Heart left ventricle (tissue), 16 donors: Measurements from ENCODE around the gene PIGM. TPM values are rescaled to one million over a fixed set of nuclear protein-coding genes. Genes with fewer than 3 reads are reported as not detected.

ENCODE experiments used
- ATAC-seq, 4 donors: fragments of 200-7000 bp; cut with Tn5 transposase; one replicate each; pipeline ENCODE4 v1.9.1; 2020 to 2022; ENCODE audit warnings: moderate library complexity in 4 of 4, mild to moderate bottlenecking in 3 of 4, moderate number of reproducible peaks in 1 of 4
- DNase-seq, 5 donors: peaks; one replicate each; pipeline ENCODE4 v3.0.0-alpha.2; 2020
- H3K27ac ChIP-seq, 12 donors: fragments of 200-600 bp; sonication (generic) in 4 of 12; one replicate each; pipeline versions ENCODE4 v1.5.0 to v1.8.0; 2016 to 2022; ENCODE audit warnings: mild to moderate bottlenecking in 2 of 12
- H3K27me3 ChIP-seq, 9 donors: fragments of 200-600 bp; sonication (generic) in 2 of 9; one replicate each; pipeline versions ENCODE4 v1.5.1 to v1.8.0; 2016 to 2022; ENCODE audit warnings: mild to moderate bottlenecking in 3 of 9
- H3K36me3 ChIP-seq, 9 donors: fragments of 200-600 bp; sonication (generic) in 2 of 9; one replicate each; pipeline versions ENCODE4 v1.5.0 to v1.8.0; 2018 to 2022; ENCODE audit warnings: mild to moderate bottlenecking in 2 of 9
- H3K4me1 ChIP-seq, 12 donors: fragments of 200-600 bp; sonication (generic) in 4 of 12; one replicate each; pipeline versions ENCODE4 v1.5.0 to v1.8.0; 2016 to 2022; ENCODE audit warnings: mild to moderate bottlenecking in 3 of 12
- H3K4me3 ChIP-seq, 12 donors: fragments of 200-600 bp; sonication (generic) in 4 of 12; one replicate each; pipeline versions ENCODE4 v1.5.0 to v1.8.0; 2017 to 2022; ENCODE audit warnings: mild to moderate bottlenecking in 9 of 12, moderate library complexity in 4 of 12
- H3K9me3 ChIP-seq, 12 donors: fragments of 200-600 bp; sonication (generic) in 4 of 12; one replicate each; pipeline versions ENCODE4 v1.5.0 to v1.8.0; 2016 to 2022; ENCODE audit warnings: mild to moderate bottlenecking in 1 of 12
- CTCF ChIP-seq, 12 donors: fragments of 200-600 bp; sonication (generic) in 4 of 12; IDR thresholded peaks; one replicate each; pipeline versions ENCODE4 v1.5.0 to v1.8.0; 2018 to 2022; ENCODE audit warnings: antibody characterized with exemption in 12 of 12, mild to moderate bottlenecking in 5 of 12
- POLR2A ChIP-seq, 2 donors: fragments of 450-650 bp; IDR thresholded peaks; one replicate each; pipeline ENCODE4 v1.6.1; 2017; ENCODE audit warnings: antibody characterized with exemption in 2 of 2, mild to moderate bottlenecking in 2 of 2, moderate library complexity in 2 of 2
- WGBS, 4 donors: extraction: QIAGEN DNeasy Blood & Tissue Kit in 2 of 4; methylation state at CpG; one replicate each; pipeline versions ENCODE4 v1.1.5 to v1.1.7; 2013 to 2018; 5-methylcytosine and 5-hydroxymethylcytosine counted together
- intact Hi-C, 10 donors: fragments of 100-400 bp; cut with DNase I; formaldehyde crosslinking; loops; one replicate each; pipeline versions ENCODE4 v1.11.1 to v1.14.2; 2022
- polyA plus RNA-seq, 2 donors: library from polyadenylated mRNA; stranded (reverse); fragments of 200-250 nt; gene quantifications; one replicate each; pipeline ENCODE4 v1.2.3, GENCODE V29; 2013
- total RNA-seq, 9 donors: library from RNA; depleted of rRNA in 2 of 9; stranded (reverse); fragments of >200 nt in 2 of 9; fragmentation: NEBNext Ultra II Directional in 3 of 9; extraction: Animal tissue kit (Norgen Biotek cat#: 25700) in 3 of 9; gene quantifications; one replicate each; pipeline versions ENCODE4 v1.1.0 to v1.2.4, GENCODE V29; 2016 to 2023
- donor health status: ischemic (EF 13 %, LVEDD 7.1; RV severe dilation, severe dysfunction).
- donor health status: healthy with polysubstance abuse.
- donor health status: DM: no; HTN: yes; CAD: no.
- donor health status: DM: no; HTN: no; CAD: no.
- donor health status: ischemic (EF 25% LVEDD 6.9; RV normal size, moderate dysfunction).
- donor health status: ischemic (EF 25% LVEDD 5.7; RV mildly dilated, moderate dysfunction).
- donor health status: healthy.
- donor health status: DM: yes; HTN: yes; CAD: no.
- donor health status: ischemic (EF 35%, LVEDD 5.7; RV mildly dilated, moderate dysfunction).
- donor health status: nonischemic (EF 11% LVEDD 7.7; RV severe dilation, severe dysfunction).
- donor health status: DM: yes; HTN: yes; CAD: no.
- donor health status: PGD.
- donor health status: ischemic (EF 29% LVEDD 5.4; RV normal size, mild dysfunction).
- donor health status: nonischemic (EF 23%, LVEDD 6.1; RV moderate dilation, normal function).

The PIGM gene
- total and polyA plus RNA-seq, 11 donors = 1.6 to 4.1 (median 2.3) TPM

DNA sequence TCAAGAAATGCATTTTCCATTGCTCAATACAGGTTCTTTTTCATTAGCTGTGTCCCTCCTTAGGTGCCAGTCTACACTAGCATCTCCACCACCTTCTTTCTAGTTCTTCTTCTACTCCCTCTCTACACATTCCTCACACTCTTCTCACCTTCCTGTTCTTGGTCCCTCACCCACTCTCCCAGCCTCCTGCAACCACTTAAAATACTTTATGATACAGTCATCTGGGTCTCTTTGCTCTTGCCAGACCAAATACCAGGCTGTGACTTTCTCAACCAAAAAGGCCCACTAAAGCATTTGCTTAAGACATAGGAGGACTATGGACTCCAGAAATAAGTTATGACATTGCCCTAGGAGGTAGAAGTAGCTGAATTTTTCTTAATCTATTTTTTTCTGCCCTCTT is 35.1 kb downstream of the PIGM start:
- DNase-seq (no peak), ATAC-seq (peak in 3 of 4 donors; percentile 70 to 86 (median 85))
- no peaks in the 10 kb centered on the region for H3K36me3 ChIP-seq
- no peak overlapping the region for H3K4me3 ChIP-seq
- H3K4me1 ChIP-seq = peaks cover 0 to 14% (median 0%) of the 10 kb centered on the region in 12 donors
- H3K9me3 ChIP-seq = no peaks in the 10 kb centered on the region
- H3K27ac ChIP-seq = no peak overlapping the region
- no peak for TF ChIP-seq CTCF (IDR thresholded peaks at IDR 0.05)
- TF ChIP-seq POLR2A (IDR thresholded peaks at IDR 0.05) = no peak
- intact Hi-C loops = no loop called here
- H3K27me3 ChIP-seq = peaks cover 0 to 4% (median 0%) of the 10 kb centered on the region in 9 donors

GRCh38 chr1:159994896-159995295 is 36.9 kb downstream of the PIGM start:
- Histone ChIP-seq H3K4me1 (peaks cover 0 to 14% (median 0%) of the 10 kb centered on the region in 12 donors), H3K4me3 (no peak overlapping the region), H3K36me3 (no peaks in the 10 kb centered on the region), H3K9me3 (no peaks in the 10 kb centered on the region), H3K27ac (no peak overlapping the region), H3K27me3 (no peaks in the 10 kb centered on the region)
- ATAC-seq (no peak), DNase-seq (no peak)
- TF ChIP-seq POLR2A (IDR thresholded peaks at IDR 0.05) (no peak), CTCF (IDR thresholded peaks at IDR 0.05) (no peak)
- WGBS, 4 donors = 80 to 90% (median 85%) methylated on average over 2 of the region's 2 CpGs
- intact Hi-C loops = no loop called here

- Histone ChIP-seq H3K4me3 (no peak overlapping the region), H3K27ac (no peak overlapping the region), H3K4me1 (peaks cover 0 to 14% (median 0%) of the 10 kb centered on the region in 12 donors), H3K27me3 (peaks cover 0 to 5% (median 0%) of the 10 kb centered on the region in 9 donors), H3K36me3 (no peaks in the 10 kb centered on the region), H3K9me3 (no peaks in the 10 kb centered on the region)
- TF ChIP-seq POLR2A (IDR thresholded peaks at IDR 0.05) (no peak), CTCF (IDR thresholded peaks at IDR 0.05) (no peak)
- 35 to 79% (median 52%) methylated on average over 2 of the region's 2 CpGs for WGBS, 4 donors
- ATAC-seq (no peak), DNase-seq (peak in 1 of 5 donors; percentile 40)
- intact Hi-C loops = no loop called here
These were observed 37.9 kb downstream of the PIGM start for GRCh38 chr1:159993911-159994310.

GRCh38 chr1:159992161-159992560 is 39.6 kb downstream of the PIGM start:
- Histone ChIP-seq H3K36me3 (no peaks in the 10 kb centered on the region), H3K27me3 (peaks cover 0 to 5% (median 0%) of the 10 kb centered on the region in 9 donors), H3K4me1 (peaks cover 0 to 14% (median 0%) of the 10 kb centered on the region in 12 donors), H3K27ac (no peak overlapping the region), H3K4me3 (no peak overlapping the region), H3K9me3 (no peaks in the 10 kb centered on the region)
- ATAC-seq (peak in 3 of 4 donors; percentile 61 to 77 (median 75)), DNase-seq (peak in 1 of 5 donors; percentile 13)
- TF ChIP-seq POLR2A (IDR thresholded peaks at IDR 0.05) (no peak), CTCF (IDR thresholded peaks at IDR 0.05) (no peak)
- WGBS, 4 donors = 34 to 75% (median 47%) methylated on average over 1 of the region's 1 CpG
- intact Hi-C loops = no loop called here
